GM19238 (cell line): ENCODE measurements around the gene CSNK2A2.

Source experiments
- DNase-seq: peaks from one replicate; pipeline ENCODE4 v3.0.0; 2011; ENCODE audit warnings: low spot score; ENCODE audit not compliant: insufficient read length

The CSNK2A2 gene

DNA sequence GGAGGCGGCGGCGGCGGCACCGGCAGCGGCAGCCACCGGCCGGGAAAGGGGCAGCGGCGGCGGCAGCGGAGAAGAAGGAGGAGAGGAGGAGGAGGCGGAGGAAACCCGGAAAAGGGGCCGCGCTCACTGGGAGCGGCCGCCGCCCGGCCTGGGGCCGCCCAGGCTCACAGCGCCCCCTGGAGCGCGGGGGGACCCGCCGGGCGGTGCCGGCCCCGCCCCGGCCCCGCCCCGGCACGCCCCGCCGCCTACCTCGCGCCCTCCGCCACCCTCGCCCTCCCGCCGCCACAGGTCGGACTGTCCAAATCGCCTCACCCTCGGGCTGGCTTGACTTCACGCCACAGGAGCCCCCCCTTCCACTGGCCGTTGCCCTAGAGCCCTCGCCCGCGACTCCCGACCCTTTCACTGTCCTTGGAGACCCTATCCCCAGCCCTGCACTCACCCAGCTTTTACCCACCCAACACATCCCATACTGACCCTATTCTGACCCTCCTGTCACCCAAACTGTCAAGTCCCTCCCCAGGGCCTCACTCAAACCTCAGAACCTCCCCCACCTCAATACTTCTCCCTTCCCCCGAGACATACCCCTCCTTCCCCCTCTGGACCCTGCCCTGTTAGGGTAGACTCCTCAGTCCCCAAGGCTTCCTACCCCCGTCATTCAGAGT is at the start of gene CSNK2A2:
CSNK2A2 (minus strand) TSS at position 85 of the 662 bp plus-strand sequence. CDS start 370 bp downstream, outside the sequence.
- peak; percentile 94 for DNase-seq

DNA sequence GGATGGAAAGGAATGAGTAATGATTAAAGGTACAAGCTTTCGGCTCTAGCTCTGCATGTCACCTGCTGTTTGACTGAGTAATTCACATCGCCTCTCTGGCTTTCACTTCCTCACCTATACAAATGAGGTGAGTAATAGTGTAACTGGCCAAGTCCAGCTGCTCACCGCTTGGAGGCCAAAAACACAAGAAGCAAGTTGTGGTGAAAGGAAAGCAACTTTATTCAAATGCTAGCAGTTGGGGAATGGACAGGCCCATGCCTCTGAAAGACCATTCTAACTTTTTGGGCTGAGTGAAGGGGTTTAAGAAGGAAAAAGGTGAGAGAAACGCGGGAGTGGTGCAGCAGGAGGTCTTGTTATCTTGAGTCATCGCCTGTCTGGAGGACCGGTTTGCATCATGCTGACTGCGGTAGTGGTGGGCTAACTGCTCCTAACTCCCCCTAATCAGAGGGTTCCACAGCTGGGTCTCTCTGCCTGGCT is 45.7 kb upstream of the CSNK2A2 start:
- peak; percentile 39 for DNase-seq

DNA sequence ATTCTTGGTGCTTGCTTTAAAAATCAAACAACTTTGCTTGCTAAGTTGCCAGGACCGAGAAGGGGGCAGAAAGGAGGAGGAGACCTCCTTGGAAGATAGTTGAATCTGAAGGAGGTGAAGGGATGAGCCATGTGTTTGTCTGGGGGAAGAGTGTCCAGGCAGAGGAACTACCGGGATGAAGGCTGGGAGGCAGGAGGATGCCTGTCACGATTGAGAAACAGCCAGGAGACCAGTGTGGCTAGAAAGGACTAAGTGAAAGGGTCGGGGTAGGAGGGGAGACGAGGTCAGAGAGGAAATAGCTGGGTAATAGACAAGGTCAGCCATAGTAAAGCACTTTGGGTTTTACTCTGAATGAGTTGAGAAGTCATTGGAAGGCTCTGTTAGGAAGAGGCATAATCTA is 38.9 kb upstream of the CSNK2A2 start:
- no peak for DNase-seq

DNA sequence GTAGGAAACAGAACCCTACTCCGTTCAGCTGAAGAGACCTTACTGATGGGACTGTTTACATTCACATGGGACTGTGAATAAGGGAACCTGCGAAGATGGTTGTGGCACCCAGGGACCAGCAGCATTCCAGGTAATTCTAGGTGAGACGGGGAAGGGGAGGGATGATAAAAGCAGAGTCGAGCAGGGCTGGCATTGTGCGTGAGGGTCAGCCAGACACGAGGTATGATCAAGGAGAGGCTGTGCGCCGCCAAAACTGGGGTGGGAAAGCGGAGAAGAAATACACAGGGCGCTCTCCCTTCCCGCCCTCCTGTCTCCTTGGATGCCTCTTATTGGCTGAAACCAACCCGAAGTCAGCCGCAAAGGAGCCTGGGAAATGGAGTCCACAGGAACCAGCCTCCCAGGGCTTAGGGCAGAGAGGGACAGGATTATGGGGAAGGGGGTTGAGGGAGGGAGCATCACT is 38.4 kb upstream of the CSNK2A2 start:
- DNase-seq, result peak; percentile 52

DNA sequence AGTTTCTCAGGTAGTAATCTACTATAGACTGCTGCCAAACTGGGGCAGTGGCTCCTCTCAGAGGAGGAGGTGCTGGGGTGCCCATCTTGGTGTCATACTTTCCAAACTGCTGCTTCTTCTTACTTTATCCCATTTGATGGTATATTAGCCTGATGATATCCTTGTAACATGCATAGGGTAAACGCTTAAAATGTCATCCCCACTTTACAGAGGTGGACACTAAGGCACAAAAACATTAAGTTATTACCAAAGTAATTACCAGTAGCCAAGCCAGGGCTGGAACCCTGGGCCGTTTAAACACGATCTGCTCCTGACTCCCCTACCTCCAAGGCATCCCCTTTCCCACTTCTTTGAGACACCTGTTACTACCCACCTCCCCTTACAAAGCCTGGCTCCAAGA is 37.8 kb upstream of the CSNK2A2 start:
- no peak for DNase-seq

DNA sequence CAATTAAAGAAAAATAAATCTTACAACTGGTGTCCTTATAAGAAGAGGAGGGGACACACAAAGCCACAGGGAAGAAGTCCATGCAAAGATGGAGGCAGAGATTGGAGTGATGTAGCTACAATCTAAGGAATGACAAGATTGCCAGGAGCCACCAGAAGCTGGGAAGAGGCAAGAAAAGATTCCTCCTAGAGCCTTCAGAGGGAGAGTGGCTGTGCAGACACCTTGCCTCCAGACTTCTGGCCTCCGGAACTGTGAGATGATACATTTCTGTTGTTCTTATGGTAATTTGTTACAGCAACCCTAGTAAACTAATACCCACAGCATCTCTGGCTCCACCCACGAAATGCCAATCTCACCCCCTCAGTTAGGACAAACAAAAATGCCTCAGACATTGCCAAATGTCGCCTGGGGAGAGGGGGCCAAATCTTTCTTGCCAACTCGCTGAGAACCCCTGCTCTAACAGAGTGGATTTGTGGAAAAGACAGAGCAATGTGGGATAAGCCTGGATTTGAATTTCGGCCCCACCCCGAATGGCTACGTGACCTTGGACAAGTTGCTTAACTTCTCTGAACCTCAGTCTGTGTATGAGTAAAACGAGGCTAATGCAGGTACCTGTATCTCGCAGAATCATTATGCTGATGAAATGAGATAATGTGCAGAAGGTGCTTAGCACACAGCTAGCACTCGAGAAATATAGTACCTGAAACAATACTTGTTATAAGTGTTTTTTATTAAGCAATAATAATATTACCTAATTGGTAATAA is 37.1 kb upstream of the CSNK2A2 start:
- DNase-seq, result no peak

DNA sequence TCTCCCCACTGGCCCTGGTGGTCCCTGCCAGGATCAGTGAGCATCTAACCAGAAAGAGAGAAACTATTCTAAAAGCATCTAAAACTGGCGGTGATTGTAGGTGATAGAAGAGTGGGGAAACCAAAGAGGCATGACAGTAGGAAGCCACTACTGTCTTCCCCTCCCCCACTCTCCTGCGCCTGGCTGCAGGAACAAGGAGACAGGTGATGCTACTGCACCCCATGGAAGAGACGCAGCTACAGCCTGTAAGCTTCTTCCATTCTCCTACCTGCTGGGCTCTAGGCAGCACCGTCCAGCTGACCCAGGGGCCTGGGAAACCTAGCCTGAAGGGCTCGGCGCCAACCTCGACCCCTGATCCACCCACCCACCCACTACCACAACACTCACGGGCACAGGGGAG is 32.4 kb upstream of the CSNK2A2 start:
- no peak for DNase-seq

DNA sequence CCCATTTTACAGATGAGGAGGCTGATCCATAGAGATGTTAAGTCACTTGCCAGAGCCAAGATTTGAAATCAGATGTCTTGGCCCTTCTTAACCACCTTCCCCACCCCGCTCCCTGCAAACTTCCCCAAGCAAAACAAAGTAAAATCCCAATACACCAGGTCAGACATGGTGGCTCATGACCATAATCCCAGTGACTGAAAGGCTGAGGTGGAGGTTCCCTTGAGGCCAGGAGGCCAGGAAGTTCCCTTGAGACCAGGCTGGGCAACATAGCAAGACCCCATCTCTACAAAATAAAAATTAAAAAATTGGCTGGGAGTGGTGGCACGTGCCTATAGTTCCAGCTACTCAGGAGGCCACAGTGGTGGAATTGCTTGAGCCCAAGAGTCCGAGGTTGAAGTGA is 28.9 kb upstream of the CSNK2A2 start:
- DNase-seq, result no peak

DNA sequence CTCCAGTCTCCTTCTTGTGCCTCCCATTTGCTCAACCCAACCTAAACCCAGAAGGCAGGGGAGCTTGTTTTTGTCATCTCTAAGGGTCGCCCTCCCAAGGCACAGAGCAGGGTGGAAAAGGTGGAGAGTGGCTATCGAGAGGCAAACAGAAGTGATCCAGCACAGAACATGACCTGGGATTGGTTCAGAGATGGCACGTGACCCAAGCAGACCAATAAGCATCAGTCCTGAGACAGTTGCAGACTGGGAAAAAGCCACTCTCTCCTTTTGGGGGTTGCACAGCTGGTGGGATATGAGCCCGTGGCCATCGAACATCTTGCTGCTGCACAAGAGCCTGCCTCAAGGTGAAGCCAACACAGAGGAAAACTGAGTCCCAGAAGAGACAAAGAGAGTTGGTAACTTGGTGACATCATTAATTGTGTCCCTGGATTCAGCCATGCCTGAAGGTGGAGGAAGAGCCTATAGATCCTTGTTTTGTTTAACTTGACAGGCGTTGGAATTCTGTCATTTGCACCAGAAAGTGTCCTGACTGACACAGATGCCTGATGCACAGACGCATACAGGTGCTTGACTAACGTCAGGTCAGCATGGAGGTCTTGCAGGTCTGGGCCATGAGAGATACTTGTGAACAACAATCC is 28.2 kb upstream of the CSNK2A2 start:
- DNase-seq, result no peak

DNA sequence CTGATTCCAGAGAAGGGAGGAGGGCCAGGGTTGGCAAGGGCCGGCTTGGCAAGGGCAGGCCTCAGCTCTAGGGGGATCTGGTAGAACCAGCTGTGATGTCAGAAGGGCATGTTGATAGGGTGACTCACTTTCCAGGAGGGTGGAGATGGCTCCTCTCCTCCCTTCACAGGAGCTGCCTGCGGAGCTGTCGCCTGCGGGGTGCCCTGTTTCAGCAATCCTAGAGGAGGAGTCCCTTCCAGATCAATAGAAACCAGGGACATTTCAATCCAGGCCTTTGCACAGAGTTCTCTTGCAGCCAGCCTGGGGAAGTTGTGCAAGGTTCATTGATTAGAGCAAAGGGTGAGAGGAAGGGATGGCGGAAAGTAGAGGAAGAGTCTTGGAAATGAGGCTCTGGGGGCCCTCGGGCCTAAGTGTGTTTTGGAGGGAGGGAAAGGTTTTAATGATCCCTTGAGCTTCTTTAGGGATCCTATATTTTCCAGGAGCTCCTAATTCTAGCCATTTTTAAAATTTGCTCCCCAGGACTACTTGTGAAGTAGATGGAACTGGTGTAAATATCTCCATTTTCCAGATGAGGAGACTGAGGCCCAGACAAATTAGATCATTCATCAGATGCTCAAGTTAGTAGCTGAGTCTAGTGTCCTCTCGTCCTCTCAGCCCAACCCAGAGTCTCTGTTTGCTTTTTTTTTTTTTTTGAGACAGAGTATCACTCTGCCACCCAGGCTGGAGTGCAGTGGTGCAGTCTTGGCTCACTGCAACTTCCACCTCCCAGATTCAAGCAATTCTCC is 24.8 kb upstream of the CSNK2A2 start:
- no peak for DNase-seq

DNA sequence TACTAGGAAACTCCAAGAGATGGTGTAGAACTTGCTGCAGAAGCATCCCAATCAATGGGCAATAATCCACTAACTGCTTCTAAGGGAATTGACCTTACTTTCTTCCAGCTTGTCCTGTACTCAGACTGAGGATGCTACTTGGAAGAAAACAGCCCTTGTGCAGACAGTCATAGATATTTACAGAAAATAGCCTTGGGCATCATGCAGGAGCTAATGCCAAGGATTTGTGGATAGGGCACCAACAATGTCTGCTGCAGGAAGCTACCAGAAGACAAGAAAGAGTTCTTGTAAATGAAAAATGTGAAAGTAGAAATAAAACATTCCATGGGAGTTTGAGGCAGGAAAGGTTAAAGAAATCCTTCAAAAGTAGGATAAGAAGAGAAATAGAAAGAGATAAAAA is 21.5 kb upstream of the CSNK2A2 start:
- no peak for DNase-seq

DNA sequence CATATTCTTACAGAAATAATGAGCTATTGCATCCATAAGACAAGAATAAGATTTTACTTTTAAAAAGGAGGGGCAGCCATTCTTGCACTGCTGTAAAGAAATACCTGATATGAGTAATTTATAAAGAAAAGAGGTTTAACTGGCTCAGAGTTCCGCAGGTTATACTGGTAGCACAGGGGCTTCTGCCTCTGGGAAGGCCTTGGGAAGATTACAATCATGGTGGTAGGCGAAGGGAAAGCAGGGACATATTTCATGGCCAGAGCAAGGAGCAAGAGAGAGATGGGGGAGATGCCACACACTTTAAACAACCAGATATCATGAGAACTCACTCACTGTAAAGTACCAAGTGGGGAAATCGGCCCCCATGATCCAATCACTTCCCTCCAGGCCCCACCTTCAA is 20.9 kb upstream of the CSNK2A2 start:
- DNase-seq, result no peak

DNA sequence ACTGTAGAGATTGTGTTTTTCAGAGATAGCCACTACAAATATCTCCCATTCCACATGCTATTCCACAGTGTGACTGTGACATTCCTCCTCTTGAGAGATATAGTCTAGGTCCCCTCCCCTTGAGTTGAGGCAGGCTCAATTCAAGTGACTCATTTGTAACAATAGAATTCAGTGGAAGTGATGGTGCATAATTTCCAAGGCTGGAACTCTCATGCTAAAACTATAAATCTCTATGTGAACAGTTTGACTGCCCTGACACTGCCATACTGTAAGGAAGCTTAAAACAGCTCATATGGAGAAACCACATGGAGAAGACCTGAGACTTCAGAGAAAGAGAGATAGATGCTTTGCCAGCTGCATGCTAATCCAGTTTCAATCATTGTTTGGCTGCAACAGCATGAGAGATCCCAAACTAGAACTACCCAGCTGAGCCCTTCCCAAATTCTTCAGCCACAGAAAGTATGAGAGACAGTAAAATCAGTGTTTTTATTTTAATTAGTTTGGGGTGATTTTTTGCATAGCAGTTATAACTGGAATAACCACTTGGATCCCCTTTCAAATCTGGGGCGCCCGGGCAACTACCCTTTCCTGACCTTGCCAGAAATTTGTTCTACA is 19.5 kb upstream of the CSNK2A2 start:
- no peak for DNase-seq

DNA sequence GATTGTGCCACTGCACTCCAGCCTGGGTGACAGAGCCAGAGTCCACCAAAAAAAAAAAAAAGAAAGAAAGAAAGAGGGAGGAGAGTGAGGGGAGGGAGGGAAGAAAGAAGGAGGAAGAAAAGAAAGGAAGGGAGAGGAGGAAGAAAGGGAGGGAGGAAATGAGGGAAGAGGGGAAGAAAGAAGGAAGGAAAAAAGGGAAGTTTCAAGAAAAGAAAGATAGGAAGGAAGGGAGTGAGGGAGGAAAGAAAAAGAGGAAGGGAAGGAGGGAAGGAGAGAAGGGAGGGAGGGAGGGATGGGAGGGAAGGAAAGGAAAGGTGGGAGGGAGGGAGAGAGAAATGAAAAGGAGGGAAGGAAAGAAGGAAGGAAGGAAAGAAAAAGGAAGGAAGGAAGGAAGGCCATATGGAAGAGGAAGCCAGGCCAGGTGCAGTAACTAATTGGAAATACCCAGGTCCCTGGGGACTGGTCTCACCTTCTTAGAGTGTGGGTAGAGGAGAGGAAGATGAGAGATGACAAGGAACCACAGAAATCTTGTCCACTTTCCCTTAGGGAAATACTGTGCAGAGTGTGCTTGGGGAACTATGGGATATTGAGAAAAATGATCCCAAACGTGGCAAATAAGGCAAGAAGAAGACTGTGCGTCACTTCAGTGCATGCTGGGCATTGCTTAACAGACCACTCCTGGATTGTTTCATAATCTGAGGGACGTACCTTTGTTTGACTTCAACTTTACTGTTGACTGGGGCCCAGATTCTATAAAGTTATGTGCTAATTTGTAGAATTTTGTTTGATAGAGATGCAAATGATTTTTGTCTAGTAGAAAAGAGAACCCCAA is 15.1 kb upstream of the CSNK2A2 start:
- no peak for DNase-seq

DNA sequence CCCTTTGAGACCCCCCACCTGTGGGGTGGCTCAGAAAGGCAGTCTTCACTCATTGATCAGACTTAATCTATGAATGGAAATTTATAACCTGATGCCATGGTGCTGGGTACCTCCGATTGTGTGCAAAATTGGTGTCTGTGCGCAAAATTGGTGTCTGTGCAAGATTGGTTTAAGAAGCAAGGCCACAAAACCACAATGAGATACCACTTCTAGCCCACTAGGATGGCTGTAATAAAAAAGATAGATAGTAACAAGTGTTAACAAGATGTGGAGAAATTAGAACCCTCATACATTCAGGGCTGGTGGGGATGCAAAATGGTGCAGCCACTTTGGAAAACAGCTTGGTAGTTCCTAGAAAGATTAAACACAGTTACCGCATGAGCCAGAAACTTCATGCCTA is 13.9 kb upstream of the CSNK2A2 start:
- DNase-seq, result no peak

DNA sequence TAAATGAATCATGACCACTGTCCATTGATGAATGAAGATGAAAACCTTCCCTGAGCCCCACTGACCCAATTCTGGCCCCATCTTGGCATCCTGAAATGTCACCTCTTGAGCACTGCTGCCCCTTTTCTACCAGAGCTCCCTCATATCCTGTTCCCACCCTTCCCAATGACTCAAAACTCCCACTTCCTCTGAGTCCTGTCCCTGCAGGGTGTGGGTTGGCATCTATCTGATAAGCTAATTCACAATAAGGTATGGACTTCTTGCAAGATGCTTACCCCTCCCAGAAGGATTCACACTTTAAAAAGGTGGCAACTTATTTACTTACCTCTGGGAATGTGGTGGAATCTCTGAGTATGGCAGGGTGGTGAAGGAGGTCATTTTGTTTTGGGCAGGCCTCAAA is 13.3 kb upstream of the CSNK2A2 start:
- no peak for DNase-seq

DNA sequence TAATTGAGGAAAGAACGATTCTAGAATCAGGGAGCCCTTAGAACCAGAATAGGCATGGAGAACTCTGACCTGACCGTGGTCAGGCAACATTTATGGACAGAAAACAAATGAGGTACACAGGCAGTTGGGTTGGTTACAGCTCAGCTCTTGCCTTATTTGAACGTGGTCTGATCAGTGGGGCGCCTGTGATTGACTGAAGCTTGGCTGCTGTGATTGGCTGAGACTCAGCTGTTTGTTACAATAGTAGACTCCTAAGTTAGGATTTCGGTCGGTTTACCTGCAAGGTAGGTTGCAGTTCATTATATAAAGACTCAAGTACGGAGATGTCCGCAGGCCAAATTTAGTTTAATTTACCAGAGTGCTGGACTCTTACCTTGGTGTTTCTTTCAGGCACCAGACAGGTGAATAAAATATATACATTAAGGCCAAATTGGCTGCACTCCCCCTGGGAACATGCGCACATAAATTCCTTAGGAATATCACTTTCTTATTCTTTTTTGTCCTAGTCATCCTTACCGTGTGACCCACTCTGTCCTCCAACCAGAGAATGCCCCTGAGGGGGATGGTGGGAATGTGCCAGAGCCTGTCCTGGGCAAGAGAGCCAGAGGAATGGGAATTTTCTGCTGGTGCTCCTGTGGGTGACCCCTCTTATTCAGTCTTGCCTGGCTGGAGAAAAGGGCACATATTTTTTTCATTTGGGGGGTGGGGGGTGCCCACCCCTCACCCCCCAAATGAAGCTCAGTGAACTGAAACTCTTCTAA is 7.5 kb upstream of the CSNK2A2 start:
- no peak for DNase-seq

DNA sequence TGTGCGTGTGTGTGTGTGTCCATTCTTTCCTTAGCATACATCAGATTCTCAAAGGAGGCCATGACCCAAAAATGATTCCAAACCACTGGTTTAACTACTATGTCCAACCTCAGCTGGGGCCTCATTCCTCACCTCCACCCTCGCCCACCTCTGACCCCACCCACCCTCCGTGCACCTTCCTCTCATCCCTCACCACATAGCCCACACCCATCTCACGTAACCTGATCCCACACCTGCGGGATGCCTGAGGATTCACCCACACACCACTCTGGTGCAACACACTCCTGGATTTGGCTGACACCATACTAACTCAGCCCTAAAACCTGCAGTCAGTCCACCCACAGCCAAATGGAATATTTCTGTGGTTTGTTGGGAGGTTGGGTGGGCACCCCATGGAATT is 3.3 kb upstream of the CSNK2A2 start:
- DNase-seq, result no peak

DNA sequence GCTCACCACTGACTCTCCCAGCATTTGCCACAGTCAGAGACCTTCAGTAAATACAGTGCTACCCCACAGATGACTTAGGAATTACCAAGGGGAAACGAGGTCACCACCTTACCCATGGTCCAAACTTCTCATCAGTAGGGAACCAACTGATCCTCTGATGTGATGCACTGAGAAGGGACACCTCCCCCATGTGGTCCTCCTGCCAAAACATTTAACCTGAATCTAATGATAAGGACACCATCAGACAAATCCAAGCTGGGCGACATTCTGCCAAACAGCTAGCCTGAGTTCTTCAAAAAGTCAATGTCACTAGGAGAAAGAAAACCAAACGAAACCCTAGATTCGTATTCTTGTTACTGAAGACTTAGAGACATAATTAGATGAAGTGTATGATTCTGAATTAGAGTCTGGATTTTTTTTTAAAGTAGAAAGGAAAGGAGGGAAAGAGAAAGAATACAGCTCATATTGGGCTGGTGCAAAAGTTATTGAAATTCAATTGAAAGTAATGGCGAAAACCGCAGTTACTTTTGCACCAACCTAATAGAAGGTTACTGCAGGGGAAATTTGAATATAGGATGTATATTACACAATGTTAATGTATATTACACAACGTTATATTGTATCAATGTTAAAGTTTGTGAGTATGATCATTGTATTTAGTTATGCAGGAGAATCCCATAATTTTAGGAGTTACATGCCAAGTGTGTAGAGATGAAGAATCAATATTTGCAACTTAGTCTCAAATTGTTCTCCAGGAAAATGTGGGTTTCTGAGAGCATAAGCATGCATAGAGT is 2.3 kb upstream of the CSNK2A2 start:
- DNase-seq, result no peak
